HepG2 (cell line): ENCODE results near the gene NRP1. TPM values are rescaled to one million over a fixed set of nuclear protein-coding genes. Genes with fewer than 3 reads are reported as not detected.

Source experiments
- GABPA ChIP-seq, 2 experiments: IDR thresholded peaks; 2 replicates each; pipeline ENCODE4 v1.6.1; 2011 to 2016; ENCODE audit warnings: low read depth in 2 of 2, low read length in 1 of 2, missing biosample characterization in 1 of 2, missing genetic modification characterization in 1 of 2
- KLF6 ChIP-seq: IDR thresholded peaks from 2 replicates; pipeline ENCODE4 v1.8.0; 2016; ENCODE audit warnings: missing biosample characterization, missing genetic modification reagents
- MAFF ChIP-seq: IDR thresholded peaks from 2 replicates; pipeline ENCODE4 v1.6.1; 2011; ENCODE audit warnings: low read depth, low read length, improper control_type of control experiment
- NCOA2 ChIP-seq: sonication (generic); formaldehyde crosslinking; IDR thresholded peaks from 2 replicates; pipeline ENCODE4 v1.8.0; 2022; ENCODE audit warnings: inconsistent platforms
- PRPF4 ChIP-seq: fragments of 200-400 bp; formaldehyde crosslinking; IDR thresholded peaks from 2 replicates; pipeline ENCODE4 v1.6.1; 2016; ENCODE audit warnings: low read length, low read depth; ENCODE audit not compliant: poor library complexity, severe bottlenecking
- SIX1 ChIP-seq: sonication (generic); formaldehyde crosslinking; IDR thresholded peaks from 2 replicates; pipeline ENCODE4 v1.4.0; 2020; ENCODE audit warnings: missing genetic modification reagents, borderline replicate concordance
- TOPORS ChIP-seq: sonication (generic); formaldehyde crosslinking; IDR thresholded peaks from 2 replicates; pipeline ENCODE4 v1.8.0; 2023; ENCODE audit warnings: mild to moderate bottlenecking, missing genetic modification reagents
- ZNF431 ChIP-seq: sonication (generic); formaldehyde crosslinking; IDR thresholded peaks from 2 replicates; pipeline ENCODE4 v1.9.0; 2022; ENCODE audit warnings: missing genetic modification reagents, low read depth, mild to moderate bottlenecking, borderline replicate concordance
- ZNF44 ChIP-seq: sonication (generic); formaldehyde crosslinking; IDR thresholded peaks from 2 replicates; pipeline ENCODE4 v1.5.1; 2020; ENCODE audit warnings: mild to moderate bottlenecking, missing genetic modification reagents
- ZNF550 ChIP-seq: sonication (generic); formaldehyde crosslinking; IDR thresholded peaks from 2 replicates; pipeline ENCODE4 v1.4.0; 2020; ENCODE audit warnings: mild to moderate bottlenecking, missing genetic modification reagents, borderline replicate concordance
- ZNF709 ChIP-seq: sonication (generic); formaldehyde crosslinking; IDR thresholded peaks from 2 replicates; pipeline ENCODE4 v1.5.0; 2020; ENCODE audit warnings: mild to moderate bottlenecking, missing genetic modification reagents
- ZNF75D ChIP-seq: sonication (generic); formaldehyde crosslinking; IDR thresholded peaks from 2 replicates; pipeline ENCODE4 v1.8.1; 2023; ENCODE audit warnings: missing genetic modification reagents, mild to moderate bottlenecking, borderline replicate concordance
- polyA plus RNA-seq, 8 experiments: library from polyadenylated mRNA; depleted of rRNA in 3 of 8; stranded (reverse) in 7 of 8; unstranded in 1 of 8; fragments of >200 nt; fragmentation: Illumina TruSeq in 4 of 8; extraction: Trizol in 4 of 8; gene quantifications; 2 replicates each; pipeline versions ENCODE4 v1.2.1 to v1.2.3, GENCODE V29; 2011 to 2016; ENCODE audit warnings: low read depth in 4 of 8, missing spikeins in 1 of 8, mixed read lengths in 1 of 8; ENCODE audit not compliant: insufficient read depth in 1 of 8
- total RNA-seq, 5 experiments: library from RNA; depleted of rRNA; stranded (reverse); fragments of >200 nt; fragmentation: Illumina TruSeq; extraction: Trizol; gene quantifications; 2 replicates each; pipeline ENCODE4 v1.2.3, GENCODE V29; 2016; ENCODE audit warnings: low read depth in 1 of 5
- TF ChIP-seq, protein P1 (sequence below), 2 experiments: sonication (generic) in 1 of 2; formaldehyde crosslinking in 1 of 2; IDR thresholded peaks; 2 replicates each; pipeline versions ENCODE4 v1.4.0 to v1.6.1; 2018 to 2020; ENCODE audit warnings: missing genetic modification reagents in 2 of 2, borderline replicate concordance in 1 of 2, low read depth in 1 of 2, mild to moderate bottlenecking in 1 of 2, missing biosample characterization in 1 of 2
- TF ChIP-seq, protein P2 (sequence below): sonication (generic); formaldehyde crosslinking; IDR thresholded peaks from 2 replicates; pipeline ENCODE4 v1.5.0; 2020; ENCODE audit warnings: mild to moderate bottlenecking, missing genetic modification reagents, borderline replicate concordance
- TF ChIP-seq, protein P3 (sequence below): sonication (generic); formaldehyde crosslinking; IDR thresholded peaks from 2 replicates; pipeline ENCODE4 v1.8.1; 2023; ENCODE audit warnings: mild to moderate bottlenecking, inconsistent platforms, moderate library complexity, missing genetic modification reagents, borderline replicate concordance
- TF ChIP-seq, protein P4 (sequence below), 2 experiments: sonication (generic) in 1 of 2; formaldehyde crosslinking in 1 of 2; IDR thresholded peaks; 2 replicates each; pipeline versions ENCODE4 v1.4.0 to v1.6.1; 2016 to 2020; ENCODE audit warnings: borderline replicate concordance in 1 of 2, low read depth in 1 of 2, mild to moderate bottlenecking in 1 of 2, missing genetic modification reagents in 1 of 2

The NRP1 gene
- total and polyA plus RNA-seq, 2 of the 13 experiments (the other 11 are each of a cell fraction or from before 2014, with no cell fraction given) = 5.3 to 5.8 TPM

DNA sequence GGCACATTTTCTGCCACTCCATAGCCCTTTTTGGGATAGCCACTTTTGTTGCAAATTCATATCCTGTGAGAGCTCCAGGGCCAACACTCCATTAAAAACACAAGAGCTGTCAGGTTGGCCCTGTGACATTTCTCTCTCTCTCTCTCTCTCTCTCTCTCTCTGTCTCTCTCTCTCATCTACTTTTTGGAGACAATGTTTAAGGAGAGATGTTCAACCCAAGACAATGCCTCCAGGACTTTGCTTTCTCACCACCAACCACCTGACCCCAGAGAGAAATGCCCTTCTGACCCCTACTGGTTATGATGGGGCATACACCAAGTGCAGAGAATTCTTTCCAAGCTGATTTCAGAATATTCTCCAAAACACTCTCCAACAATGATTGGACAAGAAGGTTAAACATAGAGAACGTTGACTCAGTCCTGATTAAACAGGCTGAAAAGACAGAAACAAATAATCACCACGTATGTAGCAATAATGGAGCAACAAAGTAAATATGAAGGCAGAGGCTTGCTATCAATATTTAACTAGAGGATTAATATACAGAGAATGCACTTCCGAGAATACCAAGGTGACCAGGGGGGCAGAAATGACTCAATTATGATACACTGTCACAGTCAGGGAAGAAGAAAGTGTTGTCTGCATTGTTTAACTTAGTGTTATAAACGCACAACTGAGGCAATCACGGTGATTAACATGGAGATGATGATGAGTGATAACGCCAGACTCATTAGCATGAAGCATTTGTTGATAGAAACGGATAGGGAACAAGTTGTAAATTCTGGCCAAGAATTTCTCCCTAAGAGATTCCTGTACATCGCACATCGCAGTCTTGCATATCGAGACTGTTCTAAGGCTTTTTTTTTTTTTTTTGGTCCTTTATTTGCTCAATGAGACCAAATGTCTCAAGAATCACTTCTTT is 178.5 kb downstream of the NRP1 start (continued):
- TF ChIP-seq SIX1 (CRISPR knock-in tag) (peak; percentile 85; the same call in 1 of the 2 replicates), GABPA (IDR thresholded peaks at IDR 0.05; ENCODE audit: low read depth, low read length) (no peak), GABPA (CRISPR knock-in tag; IDR thresholded peaks at IDR 0.05; ENCODE audit: low read depth) (peak; percentile 46; the same call in 1 of the 2 replicates), MAFF (peak; percentile 28; the same call in 1 of the 2 replicates), ZNF44 (0 out of 2 replicates have a peak, but pooled peaks have one; percentile 27), KLF6 (CRISPR knock-in tag) (peak; percentile 78; the same call in 1 of the 2 replicates), ZNF709 (CRISPR knock-in tag) (no peak), ZNF431 (CRISPR knock-in tag) (no peak; the same call in 1 of the 2 replicates), NCOA2 (CRISPR knock-in tag) (peak; percentile 100), TOPORS (CRISPR knock-in tag) (no peak), ZNF75D (CRISPR knock-in tag) (no peak), PRPF4 (no peak), ZNF550 (CRISPR knock-in tag) (no peak)
- TF ChIP-seq, protein P1, sequence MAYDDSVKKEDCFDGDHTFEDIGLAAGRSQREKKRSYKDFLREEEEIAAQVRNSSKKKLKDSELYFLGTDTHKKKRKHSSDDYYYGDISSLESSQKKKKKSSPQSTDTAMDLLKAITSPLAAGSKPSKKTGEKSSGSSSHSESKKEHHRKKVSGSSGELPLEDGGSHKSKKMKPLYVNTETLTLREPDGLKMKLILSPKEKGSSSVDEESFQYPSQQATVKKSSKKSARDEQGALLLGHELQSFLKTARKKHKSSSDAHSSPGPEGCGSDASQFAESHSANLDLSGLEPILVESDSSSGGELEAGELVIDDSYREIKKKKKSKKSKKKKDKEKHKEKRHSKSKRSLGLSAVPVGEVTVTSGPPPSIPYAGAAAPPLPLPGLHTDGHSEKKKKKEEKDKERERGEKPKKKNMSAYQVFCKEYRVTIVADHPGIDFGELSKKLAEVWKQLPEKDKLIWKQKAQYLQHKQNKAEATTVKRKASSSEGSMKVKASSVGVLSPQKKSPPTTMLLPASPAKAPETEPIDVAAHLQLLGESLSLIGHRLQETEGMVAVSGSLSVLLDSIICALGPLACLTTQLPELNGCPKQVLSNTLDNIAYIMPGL (CRISPR knock-in tag; IDR thresholded peaks at IDR 0.05; ENCODE audit: borderline replicate concordance in 1 of 2, low read depth in 1 of 2) = peak; percentile 40 to 78; a peak in 2 of 4 replicates
- TF ChIP-seq, protein P2, sequence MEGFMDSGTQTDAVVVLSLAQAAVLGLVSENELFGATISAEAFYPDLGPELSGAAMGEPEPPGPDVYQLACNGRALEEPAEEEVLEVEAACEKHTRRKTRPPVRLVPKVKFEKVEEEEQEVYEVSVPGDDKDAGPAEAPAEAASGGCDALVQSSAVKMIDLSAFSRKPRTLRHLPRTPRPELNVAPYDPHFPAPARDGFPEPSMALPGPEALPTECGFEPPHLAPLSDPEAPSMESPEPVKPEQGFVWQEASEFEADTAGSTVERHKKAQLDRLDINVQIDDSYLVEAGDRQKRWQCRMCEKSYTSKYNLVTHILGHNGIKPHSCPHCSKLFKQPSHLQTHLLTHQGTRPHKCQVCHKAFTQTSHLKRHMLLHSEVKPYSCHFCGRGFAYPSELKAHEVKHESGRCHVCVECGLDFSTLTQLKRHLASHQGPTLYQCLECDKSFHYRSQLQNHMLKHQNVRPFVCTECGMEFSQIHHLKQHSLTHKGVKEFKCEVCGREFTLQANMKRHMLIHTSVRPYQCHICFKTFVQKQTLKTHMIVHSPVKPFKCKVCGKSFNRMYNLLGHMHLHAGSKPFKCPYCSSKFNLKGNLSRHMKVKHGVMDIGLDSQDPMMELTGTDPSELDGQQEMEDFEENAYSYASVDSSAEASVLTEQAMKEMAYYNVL (CRISPR knock-in tag) = no peak
- TF ChIP-seq, protein P3, sequence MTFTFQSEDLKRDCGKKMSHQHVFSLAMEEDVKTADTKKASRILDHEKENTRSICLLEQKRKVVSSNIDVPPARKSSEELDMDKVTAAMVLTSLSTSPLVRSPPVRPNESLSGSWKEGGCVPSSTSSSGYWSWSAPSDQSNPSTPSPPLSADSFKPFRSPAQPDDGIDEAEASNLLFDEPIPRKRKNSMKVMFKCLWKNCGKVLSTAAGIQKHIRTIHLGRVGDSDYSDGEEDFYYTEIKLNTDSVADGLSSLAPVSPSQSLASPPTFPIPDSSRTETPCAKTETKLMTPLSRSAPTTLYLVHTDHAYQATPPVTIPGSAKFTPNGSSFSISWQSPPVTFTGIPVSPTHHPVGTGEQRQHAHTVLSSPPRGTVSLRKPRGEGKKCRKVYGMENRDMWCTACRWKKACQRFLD (CRISPR knock-in tag) = no peak
- TF ChIP-seq, protein P4, sequence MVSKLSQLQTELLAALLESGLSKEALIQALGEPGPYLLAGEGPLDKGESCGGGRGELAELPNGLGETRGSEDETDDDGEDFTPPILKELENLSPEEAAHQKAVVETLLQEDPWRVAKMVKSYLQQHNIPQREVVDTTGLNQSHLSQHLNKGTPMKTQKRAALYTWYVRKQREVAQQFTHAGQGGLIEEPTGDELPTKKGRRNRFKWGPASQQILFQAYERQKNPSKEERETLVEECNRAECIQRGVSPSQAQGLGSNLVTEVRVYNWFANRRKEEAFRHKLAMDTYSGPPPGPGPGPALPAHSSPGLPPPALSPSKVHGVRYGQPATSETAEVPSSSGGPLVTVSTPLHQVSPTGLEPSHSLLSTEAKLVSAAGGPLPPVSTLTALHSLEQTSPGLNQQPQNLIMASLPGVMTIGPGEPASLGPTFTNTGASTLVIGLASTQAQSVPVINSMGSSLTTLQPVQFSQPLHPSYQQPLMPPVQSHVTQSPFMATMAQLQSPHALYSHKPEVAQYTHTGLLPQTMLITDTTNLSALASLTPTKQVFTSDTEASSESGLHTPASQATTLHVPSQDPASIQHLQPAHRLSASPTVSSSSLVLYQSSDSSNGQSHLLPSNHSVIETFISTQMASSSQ (IDR thresholded peaks at IDR 0.05; ENCODE audit: low read depth) = peak; percentile 100
- TF ChIP-seq, protein P4 (CRISPR knock-in tag; IDR thresholded peaks at IDR 0.05; ENCODE audit: borderline replicate concordance) = peak; percentile 100
